H1 (cell line): ENCODE measurements around the gene RHBG. TPM values are rescaled to one million over a fixed set of nuclear protein-coding genes. Genes with fewer than 3 reads are reported as not detected.

Source experiments
- CTCF ChIA-PET: fragments of 300-600 bp; sonication (Branson Sonifier 250); formaldehyde crosslinking; loops from one replicate; lab custom pipeline; 2021; ENCODE audit not compliant: partially characterized antibody; lab: Charles Lee
- POLR2A ChIA-PET: fragments of 300-600 bp; sonication (Branson Sonifier 250); formaldehyde crosslinking; loops from one replicate; lab custom pipeline; 2021; ENCODE audit warnings: inconsistent platforms; ENCODE audit not compliant: partially characterized antibody; lab: Charles Lee
- DNase-seq, 2 experiments: peaks; one replicate each; pipeline versions ENCODE4 v3.0.0 to v3.0.0-alpha.2; 2010 to 2022; ENCODE audit warnings: low spot score in 2 of 2, low read depth in 1 of 2, mixed read lengths in 1 of 2
- FAIRE-seq: peaks from 2 replicates; lab custom pipeline; 2011; peaks lifted over from hg19 to GRCh38; lab: Jason Lieb, UNC
- H2AFZ ChIP-seq: 2 replicates; pipeline ENCODE4 v1.8.1; 2012; ENCODE audit warnings: low read length, inconsistent platforms
- H2AK5ac ChIP-seq: 2 replicates; pipeline ENCODE4 v1.6.1; 2013; ENCODE audit warnings: low read depth, low read length
- H2BK120ac ChIP-seq: replicated peaks from 2 replicates; pipeline ENCODE3; 2013; ENCODE audit warnings: low read depth, low read length, inconsistent platforms
- H2BK12ac ChIP-seq: 2 replicates; pipeline ENCODE4 v1.6.1; 2013; ENCODE audit warnings: low read depth, low read length
- H2BK15ac ChIP-seq: 2 replicates; pipeline ENCODE4 v1.6.1; 2013; ENCODE audit warnings: low read length
- H2BK20ac ChIP-seq: 2 replicates; pipeline ENCODE4 v1.6.1; 2013; ENCODE audit warnings: low read length
- H2BK5ac ChIP-seq: 2 replicates; pipeline ENCODE4 v1.6.1; 2013; ENCODE audit warnings: low read depth, low read length
- H3K14ac ChIP-seq: 2 replicates; pipeline ENCODE4 v1.6.1; 2013; ENCODE audit warnings: inconsistent platforms; ENCODE audit not compliant: insufficient read length
- H3K18ac ChIP-seq: 2 replicates; pipeline ENCODE4 v1.6.1; 2013; ENCODE audit warnings: low read length; ENCODE audit errors: extremely low read depth
- H3K23ac ChIP-seq: 2 replicates; pipeline ENCODE4 v1.6.1; 2013; ENCODE audit warnings: inconsistent platforms; ENCODE audit not compliant: insufficient read length
- H3K23me2 ChIP-seq: 2 replicates; pipeline ENCODE4 v1.6.1; 2013; ENCODE audit warnings: low read depth, low read length
- H3K27ac ChIP-seq: 2 replicates; pipeline ENCODE4 v1.6.1; 2011; ENCODE audit warnings: low read depth, low read length, inconsistent platforms
- H3K27me3 ChIP-seq, 4 experiments: replicated peaks in 1 of 4; 1 replicate in 1 of 4; 2 replicates in 3 of 4; pipeline versions ENCODE4 v1.6.1 to v1.8.1; 2011 to 2013; ENCODE audit warnings: low read length in 3 of 4, mild to moderate bottlenecking in 3 of 4, inconsistent platforms in 2 of 4, mixed read lengths in 2 of 4, moderate library complexity in 1 of 4; ENCODE audit not compliant: control insufficient read depth in 3 of 4, insufficient read depth in 3 of 4; ENCODE audit errors: extremely low read depth in 1 of 4
- H3K36me3 ChIP-seq, 4 experiments: 2 replicates each; pipeline versions ENCODE4 v1.6.1 to v1.8.1; 2011 to 2013; ENCODE audit warnings: mild to moderate bottlenecking in 4 of 4, low read length in 3 of 4, moderate library complexity in 2 of 4, control low read depth in 1 of 4, inconsistent platforms in 1 of 4; ENCODE audit not compliant: insufficient read depth in 4 of 4, control insufficient read depth in 2 of 4
- H3K4ac ChIP-seq: replicated peaks from 2 replicates; pipeline ENCODE3; 2013; ENCODE audit warnings: low read length, low read depth, mixed read lengths, inconsistent platforms; ENCODE audit not compliant: insufficient read length
- H3K4me1 ChIP-seq, 4 experiments: replicated peaks in 1 of 4; 1 replicate in 1 of 4; 2 replicates in 3 of 4; pipeline versions ENCODE4 v1.6.1 to v1.8.1; 2011 to 2013; ENCODE audit warnings: low read length in 3 of 4, inconsistent platforms in 2 of 4, mixed read lengths in 1 of 4; ENCODE audit not compliant: insufficient read depth in 4 of 4, control insufficient read depth in 3 of 4
- H3K4me2 ChIP-seq, 2 experiments: 2 replicates each; pipeline versions ENCODE4 v1.6.1 to v1.8.1; 2011 to 2013; ENCODE audit warnings: low read depth in 2 of 2, low read length in 2 of 2, control low read depth in 1 of 2, inconsistent platforms in 1 of 2, mild to moderate bottlenecking in 1 of 2; ENCODE audit not compliant: insufficient read depth in 1 of 2
- H3K4me3 ChIP-seq, 4 experiments: fragments of 200-600, 300-600 bp in 1 of 4; sonication (generic), shearing (Covaris generic), sonication (Bioruptor Twin) in 1 of 4; 2 replicates each; pipeline versions ENCODE4 v1.5.1 to v1.8.1; 2011 to 2016; ENCODE audit warnings: low read length in 4 of 4, low read depth in 3 of 4, control low read depth in 2 of 4, inconsistent platforms in 2 of 4, mild to moderate bottlenecking in 2 of 4, mixed read lengths in 1 of 4, moderate library complexity in 1 of 4; ENCODE audit not compliant: insufficient read depth in 2 of 4; ENCODE audit errors: extremely low read depth in 1 of 4
- H3K56ac ChIP-seq: replicated peaks from 2 replicates; pipeline ENCODE3; 2013; ENCODE audit warnings: low read depth, mild to moderate bottlenecking, mixed read lengths, low read length, inconsistent platforms; ENCODE audit not compliant: insufficient read length
- H3K79me1 ChIP-seq: 2 replicates; pipeline ENCODE4 v1.6.1; 2013; ENCODE audit warnings: low read depth, low read length, control low read depth
- H3K79me2 ChIP-seq, 2 experiments: 2 replicates each; pipeline versions ENCODE4 v1.6.1 to v1.8.1; 2012 to 2013; ENCODE audit warnings: low read length in 2 of 2, mild to moderate bottlenecking in 2 of 2, inconsistent platforms in 1 of 2; ENCODE audit not compliant: insufficient read depth in 2 of 2, control insufficient read depth in 1 of 2
- H3K9ac ChIP-seq, 4 experiments: replicated peaks in 1 of 4; 1 replicate in 1 of 4; 2 replicates in 3 of 4; pipeline versions ENCODE4 v1.6.1 to v1.8.1; 2011 to 2013; ENCODE audit warnings: low read depth in 3 of 4, low read length in 3 of 4, control low read depth in 2 of 4, mild to moderate bottlenecking in 2 of 4, moderate library complexity in 2 of 4, inconsistent platforms in 1 of 4; ENCODE audit errors: extremely low read depth in 1 of 4
- H3K9me3 ChIP-seq, 2 experiments: 2 replicates each; pipeline versions ENCODE4 v1.6.1 to v1.8.1; 2012 to 2013; ENCODE audit warnings: mild to moderate bottlenecking in 2 of 2, moderate library complexity in 2 of 2, control low read depth in 1 of 2, inconsistent platforms in 1 of 2, low read depth in 1 of 2, low read length in 1 of 2, mixed read lengths in 1 of 2; ENCODE audit not compliant: insufficient read depth in 2 of 2
- H4K20me1 ChIP-seq, 2 experiments: replicated peaks in 1 of 2; 2 replicates each; pipeline versions ENCODE3 to v1.8.1; 2011 to 2013; ENCODE audit warnings: inconsistent platforms in 2 of 2, low read length in 2 of 2, mild to moderate bottlenecking in 1 of 2; ENCODE audit not compliant: insufficient read depth in 2 of 2, control insufficient read depth in 1 of 2
- H4K5ac ChIP-seq: 2 replicates; pipeline ENCODE4 v1.6.1; 2013; ENCODE audit warnings: low read length, low read depth, mixed read lengths, inconsistent platforms; ENCODE audit not compliant: insufficient read length
- H4K8ac ChIP-seq: 2 replicates; pipeline ENCODE4 v1.8.0; 2013; ENCODE audit warnings: mild to moderate bottlenecking, moderate library complexity, low read length, inconsistent platforms; ENCODE audit not compliant: insufficient read depth; ENCODE audit errors: extremely low read depth
- H4K91ac ChIP-seq: replicated peaks from 2 replicates; pipeline ENCODE3; 2013; ENCODE audit warnings: low read length, mixed read lengths, inconsistent platforms; ENCODE audit not compliant: insufficient read length
- CTCF ChIP-seq, 3 experiments: IDR thresholded peaks; 1 replicate in 2 of 3; 2 replicates in 1 of 3; pipeline versions ENCODE4 v1.5.1 to v1.6.1; 2011; ENCODE audit warnings: low read length in 3 of 3, mild to moderate bottlenecking in 3 of 3, inconsistent platforms in 2 of 3, low read depth in 1 of 3, moderate library complexity in 1 of 3; ENCODE audit not compliant: insufficient read depth in 1 of 3; ENCODE audit errors: control extremely low read depth in 1 of 3
- E2F6 ChIP-seq: IDR thresholded peaks from 2 replicates; pipeline ENCODE4 v1.6.1; 2012; ENCODE audit warnings: inconsistent platforms
- HDAC2 ChIP-seq, 2 experiments: fragments of 300-600 bp in 1 of 2; sonication (generic) in 1 of 2; IDR thresholded peaks; 2 replicates each; pipeline ENCODE4 v1.6.1; 2011 to 2012; ENCODE audit warnings: low read depth in 2 of 2, low read length in 2 of 2, mild to moderate bottlenecking in 2 of 2, moderate library complexity in 2 of 2, borderline replicate concordance in 1 of 2, inconsistent platforms in 1 of 2
- RAD21 ChIP-seq, 2 experiments: IDR thresholded peaks in 1 of 2; conservative IDR thresholded peaks in 1 of 2; 2 replicates each; pipeline ENCODE4 v1.6.1; 2011; ENCODE audit warnings: low read depth in 2 of 2, low read length in 2 of 2, improper control_type of control experiment in 1 of 2, inconsistent platforms in 1 of 2, mild to moderate bottlenecking in 1 of 2, moderate library complexity in 1 of 2
- SP1 ChIP-seq: IDR thresholded peaks from 2 replicates; pipeline ENCODE4 v1.6.1; 2011; ENCODE audit warnings: low read depth, low read length
- WGBS, 2 experiments: shearing (Covaris generic) in 1 of 2; methylation state at CpG; one replicate each; pipeline versions ENCODE4 v1.1.6 to v1.1.7; 2013 to 2015; ENCODE audit warnings: low lambda C conversion rate in 2 of 2, mixed read lengths in 2 of 2, inconsistent platforms in 1 of 2, low coverage in 1 of 2, missing lambda C conversion rate in 1 of 2; ENCODE audit not compliant: insufficient replicate concordance in 2 of 2, insufficient coverage in 1 of 2, insufficient read length in 1 of 2; ENCODE audit errors: extremely low coverage in 1 of 2, missing lambda C conversion rate in 1 of 2; 5-methylcytosine and 5-hydroxymethylcytosine counted together
- polyA plus RNA-seq, 7 experiments: library from polyadenylated mRNA; depleted of rRNA in 3 of 7; stranded (reverse) in 5 of 7; unstranded in 2 of 7; fragments of >200 nt in 5 of 7; fragments of 200-250 nt in 2 of 7; gene quantifications; 1 replicate in 5 of 7; 2 replicates in 1 of 7; 4 replicates in 1 of 7; pipeline versions ENCODE4 v1.2.1 to v1.2.3, GENCODE V29; 2011 to 2013; ENCODE audit warnings: missing spikeins in 2 of 7, mixed read lengths in 2 of 7
- total RNA-seq: library from RNA; stranded (reverse); fragmentation: NEBNext Ultra II Directional; extraction: Animal tissue kit (Norgen Biotek cat#: 25700); gene quantifications from 2 replicates; pipeline ENCODE4 v1.2.1, GENCODE V29; 2021

The RHBG gene
- total and polyA plus RNA-seq, 2 of the 8 experiments (the other 6 are each of a cell fraction or from before 2014, with no cell fraction given): 2.6 to 2.7 TPM

GRCh38 chr1:156413391-156414246 lies 44.6 kb downstream of the RHBG start:
- H2AFZ ChIP-seq: no peak overlapping the region
- no peak overlapping the region for H3K27ac ChIP-seq
- no peak overlapping the region for H3K4me3 ChIP-seq
- H2BK120ac ChIP-seq: no peak overlapping the region
- DNase-seq: no peak
- H4K8ac ChIP-seq: no peak overlapping the region
- CTCF ChIA-PET: interaction anchor here (0.6 to 16.8 kb wide), 11 partner anchors 12 to 236 kb away, joined by 3 to 517 read pairs (median 5); no protein-coding TSS in a partner anchor
- H3K23me2 ChIP-seq: no peaks in the 10 kb centered on the region
- H3K36me3 ChIP-seq: no peaks in the 10 kb centered on the region
- POLR2A ChIA-PET: interaction anchor here (0.8 to 3.5 kb wide), 9 partner anchors 9 to 132 kb away, joined by 3 to 15 read pairs (median 4); no protein-coding TSS in a partner anchor
- no peak overlapping the region for H2BK12ac ChIP-seq
- H3K4ac ChIP-seq: no peak overlapping the region
- H3K14ac ChIP-seq: no peak overlapping the region
- H4K91ac ChIP-seq: no peak overlapping the region
- H4K20me1 ChIP-seq: peaks cover 0 to 2% of the 10 kb centered on the region in 2 experiments
- TF ChIP-seq RAD21 (IDR thresholded peaks at IDR 0.05 in 1 of 2, conservative IDR thresholded peaks at IDR 0.05 in 1 of 2; ENCODE audit: low read depth in 2 of 2, low read length in 2 of 2) (peak in 1 of 2 experiments; percentile 11; a peak in 2 of 4 replicates), HDAC2 (IDR thresholded peaks at IDR 0.05; ENCODE audit: borderline replicate concordance in 1 of 2, low read depth in 2 of 2, low read length in 2 of 2) (no peak), CTCF (IDR thresholded peaks at IDR 0.05; ENCODE audit: control extremely low read depth in 1 of 3, insufficient read depth in 1 of 3, low read depth in 1 of 3, low read length in 3 of 3) (peak in 1 of 3 experiments; percentile 13; a peak in 1 of 4 replicates), SP1 (0 out of 2 replicates have a peak, but pooled peaks have one; percentile 35), E2F6 (no peak)
- TF ChIP-seq, all 59 proteins: peak for 3
- H2BK20ac ChIP-seq: peak overlapping the region; percentile 22; the same call in 1 of the 2 replicates
- 0 out of 2 replicates have a peak overlapping the region, but pooled peaks have one; percentile 44 for H2AK5ac ChIP-seq
- no peaks in the 10 kb centered on the region for H3K79me2 ChIP-seq
- H3K4me2 ChIP-seq: peak overlapping the region in 1 of 2 experiments; percentile 22; a peak in 2 of 4 replicates
- no peak overlapping the region; the same call in 1 of the 2 replicates for H2BK15ac ChIP-seq
- no peaks in the 10 kb centered on the region; a peak in 2 of 7 replicates for H3K27me3 ChIP-seq
- H3K79me1 ChIP-seq: no peaks in the 10 kb centered on the region
- H3K23ac ChIP-seq: no peak overlapping the region
- no peak overlapping the region for H3K9ac ChIP-seq
- no peak for FAIRE-seq
- H3K4me1 ChIP-seq: peaks cover 2 to 8% (median 6%) of the 10 kb centered on the region in 4 experiments
- H4K5ac ChIP-seq: no peak overlapping the region
- WGBS, 2 experiments: 76% methylated on average over 10 of the region's 10 CpGs; no CpG with 5 or more reads in 1 of the 2 experiments
- H3K9me3 ChIP-seq: no peaks in the 10 kb centered on the region
- no peak overlapping the region for H3K18ac ChIP-seq
- peak overlapping the region; percentile 26; the same call in 1 of the 2 replicates for H2BK5ac ChIP-seq
- H3K56ac ChIP-seq: no peak overlapping the region
